T-helper 17 cell (primary cell): ENCODE results near the gene CHST15. TPM values are rescaled to one million over a fixed set of nuclear protein-coding genes. Genes with fewer than 3 reads are reported as not detected.
"Not testable (repeated sequence)": the region's sequence is repeated elsewhere in the genome, so short reads cannot be mapped to it uniquely, and the experiment has no call there.

Source experiments
- ATAC-seq: fragments of 150-1000 bp; cut with Tn5 transposase; 2 replicates; pipeline ENCODE4 v1.10.0; 2021; ENCODE audit warnings: mild to moderate bottlenecking, moderate library complexity
- DNase-seq, 3 donors: peaks; one replicate each; pipeline versions ENCODE4 v3.0.0 to v3.0.0-alpha.2; 2020 to 2021
- H3K9me3 ChIP-seq: one replicate; pipeline ENCODE4 v1.7.0; 2013; ENCODE audit warnings: low read length, mild to moderate bottlenecking; ENCODE audit not compliant: control insufficient read depth, poor library complexity, severe bottlenecking
- H3K27ac Mint-ChIP-seq: one replicate; pipeline ENCODE4 v1.8.0; 2022; ENCODE audit warnings: mild to moderate bottlenecking, moderate library complexity, mixed read lengths
- H3K27me3 Mint-ChIP-seq: one replicate; pipeline ENCODE4 v1.8.0; 2022; ENCODE audit warnings: mixed read lengths
- H3K36me3 Mint-ChIP-seq: one replicate; pipeline ENCODE4 v1.8.0; 2022; ENCODE audit warnings: low read depth, mixed read lengths
- H3K4me1 Mint-ChIP-seq: one replicate; pipeline ENCODE4 v1.8.0; 2022; ENCODE audit warnings: mild to moderate bottlenecking, mixed read lengths
- H3K4me3 Mint-ChIP-seq: one replicate; pipeline ENCODE4 v1.8.0; 2022; ENCODE audit warnings: mild to moderate bottlenecking, moderate library complexity, mixed read lengths
- total RNA-seq, 4 donors: library from RNA in 2 of 4; stranded (reverse) in 2 of 4; gene quantifications; one replicate each; pipeline ENCODE4 v1.2.3 and lab custom pipeline; 2022 to 2026

The CHST15 gene
- total RNA-seq, 2 donors from 2014 or later: 0.26 to 3.3 TPM

GRCh38 chr10:124101351-124101750 lies 8.0 kb upstream of the CHST15 start:
- DNase-seq (no peak), ATAC-seq (no peak)
- no peaks in the 10 kb centered on the region for H3K4me1 Mint-ChIP-seq
- H3K9me3 ChIP-seq: no peaks in the 10 kb centered on the region
- no peak overlapping the region for H3K27ac Mint-ChIP-seq
- no peak overlapping the region for H3K4me3 Mint-ChIP-seq
- H3K27me3 Mint-ChIP-seq: peaks cover 25% of the 10 kb centered on the region
- H3K36me3 Mint-ChIP-seq: no peaks in the 10 kb centered on the region

DNA sequence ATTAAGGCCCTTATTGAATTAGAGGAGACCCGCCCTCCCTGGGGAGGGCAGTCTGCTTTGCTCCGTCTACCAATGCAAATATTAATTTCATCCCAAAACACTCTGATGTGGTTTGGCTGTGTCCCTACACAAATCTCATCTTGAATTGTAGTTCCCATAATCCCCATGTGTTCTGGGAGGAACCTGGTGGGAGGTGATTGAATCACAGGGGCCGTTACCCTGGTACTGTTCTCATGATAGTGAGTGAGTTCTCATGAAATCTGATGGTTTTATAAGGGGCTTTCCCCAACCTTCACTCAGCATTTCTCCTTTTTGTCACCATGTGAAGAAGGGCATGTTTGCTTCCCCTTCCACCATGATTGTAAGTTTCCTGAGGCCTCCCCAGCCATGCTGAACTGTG lies 7.3 kb upstream of the CHST15 start:
- not testable (repeated sequence) for H3K9me3 ChIP-seq, ATAC-seq, H3K4me1 Mint-ChIP-seq, H3K4me3 Mint-ChIP-seq, DNase-seq, H3K36me3 Mint-ChIP-seq, H3K27ac Mint-ChIP-seq
- H3K27me3 Mint-ChIP-seq: peaks cover 28% of the 10 kb centered on the region

DNA sequence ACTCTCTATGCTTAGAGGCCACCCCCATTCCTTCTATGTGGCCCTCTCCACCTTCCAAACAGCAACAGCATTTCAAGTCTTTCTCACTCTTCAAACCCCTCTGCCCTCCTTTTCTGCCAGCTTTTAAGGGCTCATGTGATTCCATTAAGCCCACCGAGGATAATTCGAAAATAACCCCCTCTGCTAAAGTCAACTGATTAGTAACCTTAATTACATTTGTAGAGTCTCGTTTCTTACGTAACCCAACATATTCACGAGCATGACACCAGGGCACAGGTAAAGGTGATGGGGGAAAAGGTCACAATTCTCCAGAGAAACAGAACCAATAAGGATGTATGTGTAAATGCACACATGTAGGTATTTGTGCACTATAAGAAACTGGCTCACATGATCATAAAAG lies 6.7 kb upstream of the CHST15 start:
- Mint-ChIP-seq H3K27me3 (peaks cover 34% of the 10 kb centered on the region), H3K4me3 (no peak overlapping the region), H3K4me1 (no peaks in the 10 kb centered on the region), H3K27ac (no peak overlapping the region), H3K36me3 (no peaks in the 10 kb centered on the region)
- H3K9me3 ChIP-seq: no peaks in the 10 kb centered on the region
- DNase-seq (no peak), ATAC-seq (no peak)

DNA sequence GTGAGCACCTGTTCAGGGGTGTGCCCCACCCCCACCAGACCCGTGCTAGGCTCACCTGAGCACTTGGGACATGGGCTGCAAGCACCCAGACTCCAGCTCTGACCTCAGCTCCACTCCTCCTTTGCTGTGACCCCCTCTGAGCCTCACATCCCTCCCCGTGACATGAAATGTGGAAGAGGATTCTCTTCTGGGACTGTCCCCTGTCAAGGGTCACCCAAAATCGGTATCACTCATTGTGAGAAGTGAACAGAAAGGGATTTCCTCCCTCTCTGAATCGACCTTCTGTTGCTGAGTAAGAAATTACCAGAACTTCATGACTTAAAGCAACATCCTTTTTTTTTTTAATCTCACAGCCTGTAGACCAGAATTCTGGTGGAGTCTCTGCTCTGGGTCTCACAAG lies 6.2 kb upstream of the CHST15 start:
- Mint-ChIP-seq H3K4me3 (no peak overlapping the region), H3K27ac (no peak overlapping the region), H3K4me1 (no peaks in the 10 kb centered on the region), H3K27me3 (peaks cover 39% of the 10 kb centered on the region), H3K36me3 (no peaks in the 10 kb centered on the region)
- DNase-seq (no peak), ATAC-seq (no peak)
- no peaks in the 10 kb centered on the region for H3K9me3 ChIP-seq

DNA sequence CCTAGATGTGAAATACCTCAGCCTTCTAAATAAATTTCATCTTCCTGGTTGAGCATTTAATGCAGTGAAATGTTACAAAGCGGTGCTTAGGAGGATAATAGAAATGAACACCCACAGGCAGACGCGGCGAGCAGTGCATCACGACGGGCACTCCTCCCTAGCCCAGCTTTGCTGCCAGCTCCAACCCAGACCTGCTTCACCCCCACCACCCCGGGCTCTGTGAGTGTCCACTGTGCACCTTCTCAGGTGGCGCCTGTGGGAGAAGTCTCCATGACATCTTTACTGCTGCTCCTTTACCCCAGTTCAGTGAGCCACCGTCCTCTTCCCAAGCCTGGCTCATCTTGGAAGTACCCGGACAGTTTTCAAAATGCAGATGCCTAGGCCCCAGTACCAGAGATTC lies 5.2 kb upstream of the CHST15 start:
- ATAC-seq: no peak
- no peak overlapping the region for H3K4me3 Mint-ChIP-seq
- H3K9me3 ChIP-seq: no peaks in the 10 kb centered on the region
- H3K36me3 Mint-ChIP-seq: no peaks in the 10 kb centered on the region
- no peaks in the 10 kb centered on the region for H3K4me1 Mint-ChIP-seq
- DNase-seq: no peak
- peaks cover 46% of the 10 kb centered on the region for H3K27me3 Mint-ChIP-seq
- no peak overlapping the region for H3K27ac Mint-ChIP-seq

- Mint-ChIP-seq H3K4me1 (no peaks in the 10 kb centered on the region), H3K27me3 (peaks cover 46% of the 10 kb centered on the region), H3K4me3 (no peak overlapping the region), H3K27ac (no peak overlapping the region), H3K36me3 (no peaks in the 10 kb centered on the region)
- ATAC-seq: no peak
- H3K9me3 ChIP-seq: no peaks in the 10 kb centered on the region
- no peak for DNase-seq
Observed at GRCh38 chr10:124097883-124098282, 4.5 kb upstream of the CHST15 start.

DNA sequence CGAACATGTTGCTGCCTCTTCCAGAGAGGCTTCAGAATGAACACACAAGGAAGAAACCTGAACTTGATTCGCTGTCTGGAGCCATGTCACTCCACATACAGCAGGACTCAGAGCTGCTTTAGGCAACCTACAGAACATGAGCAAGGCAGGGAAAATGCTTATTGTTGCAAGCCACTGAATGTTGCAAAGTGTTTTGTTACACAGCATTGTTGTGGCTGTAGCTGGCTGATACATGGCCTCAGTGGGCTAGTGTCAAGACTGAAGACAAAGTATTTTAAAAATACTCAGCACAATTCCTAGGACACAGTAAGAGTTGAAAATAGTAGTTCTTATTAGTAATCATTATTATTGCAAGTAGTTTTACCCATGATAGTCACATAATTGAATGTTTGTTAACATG lies 3.1 kb upstream of the CHST15 start:
- DNase-seq (no peak), ATAC-seq (no peak)
- Mint-ChIP-seq H3K36me3 (no peaks in the 10 kb centered on the region), H3K4me3 (no peak overlapping the region), H3K27me3 (peaks cover 46% of the 10 kb centered on the region), H3K27ac (no peak overlapping the region), H3K4me1 (no peaks in the 10 kb centered on the region)
- H3K9me3 ChIP-seq: no peaks in the 10 kb centered on the region

DNA sequence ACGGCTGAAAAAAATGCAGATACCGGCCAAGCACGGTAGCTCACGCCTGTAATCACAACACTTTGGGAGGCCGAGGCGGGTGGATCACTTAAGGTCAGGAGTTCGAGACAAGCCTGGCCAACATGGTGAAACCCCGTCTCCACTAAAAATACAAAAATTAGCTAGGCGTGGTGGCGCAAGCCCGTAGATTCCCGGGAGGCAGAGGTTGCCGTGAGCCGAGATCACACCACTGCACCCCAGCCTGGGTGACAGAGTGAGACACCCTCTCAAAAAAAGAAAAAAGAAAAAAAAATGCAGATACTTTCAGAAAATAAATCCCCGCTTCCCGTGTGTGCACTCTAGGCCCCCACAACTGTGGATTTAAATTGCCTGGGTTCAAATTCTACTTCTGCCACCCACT lies 2.4 kb upstream of the CHST15 start:
- not testable (repeated sequence) for ATAC-seq, H3K27ac Mint-ChIP-seq, H3K9me3 ChIP-seq, H3K36me3 Mint-ChIP-seq, H3K4me1 Mint-ChIP-seq, H3K4me3 Mint-ChIP-seq, DNase-seq
- peaks cover 52% of the 10 kb centered on the region for H3K27me3 Mint-ChIP-seq

- H3K36me3 Mint-ChIP-seq: no peaks in the 10 kb centered on the region
- DNase-seq (no peak), ATAC-seq (no peak)
- peaks cover 59% of the 10 kb centered on the region for H3K27me3 Mint-ChIP-seq
- no peaks in the 10 kb centered on the region for H3K9me3 ChIP-seq
- H3K27ac Mint-ChIP-seq: no peak overlapping the region
- H3K4me3 Mint-ChIP-seq: no peak overlapping the region
- H3K4me1 Mint-ChIP-seq: no peaks in the 10 kb centered on the region
Observed at GRCh38 chr10:124095096-124095495, 1.7 kb upstream of the CHST15 start.

DNA sequence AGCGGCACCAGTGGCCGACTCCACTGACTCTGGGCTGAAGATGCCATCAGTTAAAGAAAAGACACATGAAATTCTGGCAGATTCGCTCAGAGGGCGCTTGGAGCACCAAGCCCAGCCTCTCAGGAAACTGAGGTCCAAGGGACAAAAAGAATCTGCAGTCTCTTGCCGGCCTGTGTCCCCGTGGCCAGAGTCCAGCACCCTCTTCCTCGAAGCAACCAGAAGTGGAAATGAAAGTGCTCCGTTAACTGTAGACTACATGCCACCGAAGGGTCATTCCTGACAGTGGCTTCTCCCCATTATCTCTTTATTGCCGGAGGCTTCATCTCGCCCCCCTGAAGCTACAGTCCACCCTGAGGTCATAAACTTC lies 1.0 kb upstream of the CHST15 start:
- Mint-ChIP-seq H3K27ac (no peak overlapping the region), H3K36me3 (no peaks in the 10 kb centered on the region), H3K4me3 (peak overlapping the region; percentile 79), H3K4me1 (no peaks in the 10 kb centered on the region), H3K27me3 (peaks cover 63% of the 10 kb centered on the region)
- ATAC-seq: no peak
- H3K9me3 ChIP-seq: no peaks in the 10 kb centered on the region
- no peak for DNase-seq

DNA sequence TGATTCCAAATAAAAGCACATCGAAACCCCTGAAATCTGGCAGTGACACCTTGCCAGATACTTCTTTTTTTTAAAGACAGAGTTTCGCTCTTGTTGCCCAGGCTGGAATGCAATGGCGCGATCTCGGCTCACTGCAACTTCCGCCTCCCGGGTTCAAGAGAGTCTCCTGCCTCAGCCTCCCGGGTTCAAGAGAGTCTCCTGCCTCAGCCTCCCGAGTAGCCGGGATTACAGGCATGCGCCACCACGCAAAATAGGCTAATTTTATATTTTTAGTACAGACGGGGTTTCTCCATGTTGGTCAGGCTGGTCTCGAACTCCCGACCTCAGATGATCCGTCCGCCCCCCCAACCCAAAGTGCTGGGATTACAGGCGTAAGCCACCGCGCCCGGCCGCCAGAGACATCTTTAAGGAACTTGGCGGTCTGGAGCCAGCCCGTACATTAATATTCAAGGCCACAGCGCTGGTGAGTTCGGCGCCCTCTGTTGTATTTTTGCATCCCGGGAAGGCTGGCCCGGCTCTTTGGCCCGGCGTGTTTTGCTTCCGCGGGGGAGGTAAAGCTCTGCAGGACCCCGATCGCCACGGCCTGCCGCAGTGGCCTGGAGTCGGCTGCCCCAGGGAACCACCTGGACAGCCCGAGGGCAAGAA lies 498 bp upstream of the CHST15 start:
- H3K4me3 Mint-ChIP-seq: peak overlapping the region; percentile 79
- DNase-seq, ATAC-seq, H3K4me1 Mint-ChIP-seq, H3K9me3 ChIP-seq, H3K36me3 Mint-ChIP-seq, H3K27ac Mint-ChIP-seq: not testable (repeated sequence)
- H3K27me3 Mint-ChIP-seq: peaks cover 62% of the 10 kb centered on the region

DNA sequence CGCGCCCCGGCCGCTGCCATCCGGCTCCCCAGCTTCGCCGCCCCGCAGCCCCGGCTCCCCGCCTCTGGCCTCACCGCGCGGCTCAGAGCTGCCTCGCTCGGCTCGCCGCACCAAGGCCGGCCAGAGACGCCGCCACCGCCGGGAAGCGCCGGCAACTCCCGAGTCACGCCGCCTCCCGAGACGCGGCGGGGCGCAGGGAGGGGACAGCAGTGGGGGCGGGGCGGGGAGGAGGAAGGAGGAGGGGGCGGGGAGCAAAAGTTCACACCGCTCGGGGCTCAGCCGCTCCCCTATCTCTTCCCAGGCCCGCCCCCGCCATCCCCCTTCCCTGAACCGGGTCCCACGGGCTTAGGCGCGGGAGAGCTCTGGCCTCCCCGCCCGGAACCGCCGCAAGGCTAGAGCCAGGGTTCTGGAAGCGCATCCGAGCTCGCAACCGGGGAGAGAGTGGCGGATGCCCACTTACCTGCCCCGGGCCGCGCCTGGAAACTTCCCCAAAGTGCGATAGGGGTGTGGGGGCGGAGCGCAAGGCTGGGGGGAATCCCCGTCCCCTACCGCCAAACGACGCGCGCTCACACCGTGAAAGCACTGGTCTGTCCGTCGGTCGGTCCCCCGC lies 1.0 kb downstream of the CHST15 start:
- Mint-ChIP-seq H3K36me3 (no peaks in the 10 kb centered on the region), H3K4me1 (no peaks in the 10 kb centered on the region), H3K27me3 (peaks cover 57% of the 10 kb centered on the region), H3K27ac (no peak overlapping the region), H3K4me3 (peak overlapping the region; percentile 79)
- ATAC-seq (peak; percentile 82), DNase-seq (peak in 1 of 3 donors; percentile 18)
- no peaks in the 10 kb centered on the region for H3K9me3 ChIP-seq

DNA sequence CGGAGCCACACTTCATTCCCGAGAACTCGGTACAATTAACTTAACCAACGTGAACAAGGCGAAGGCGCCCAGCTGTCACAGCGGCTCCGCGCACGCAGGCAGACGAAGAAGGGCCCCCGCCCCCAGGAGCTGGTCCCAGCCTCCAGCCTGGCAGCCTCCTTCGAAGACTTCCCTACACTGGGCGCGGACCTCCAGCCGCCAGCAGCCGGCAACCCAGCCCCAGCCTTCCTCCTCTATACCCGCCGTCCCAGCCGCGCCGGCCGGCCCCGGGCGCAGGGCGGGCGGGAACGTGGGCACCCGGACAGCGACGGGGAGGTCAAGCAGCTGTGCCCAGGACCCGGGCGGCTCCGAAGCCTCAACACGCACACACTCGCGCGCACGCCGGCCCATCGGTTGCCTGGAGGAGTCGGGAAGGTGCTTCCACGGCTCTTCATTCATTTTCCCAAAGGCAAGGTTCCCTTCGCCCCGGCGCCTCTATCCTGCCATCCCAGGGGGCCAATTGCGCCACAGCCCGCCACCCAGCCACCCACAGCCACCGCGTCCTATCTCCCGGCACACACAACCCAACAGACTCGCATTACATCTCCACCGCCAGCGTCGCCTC lies 1.6 kb downstream of the CHST15 start:
- Mint-ChIP-seq H3K4me3 (peak overlapping the region; percentile 79), H3K27me3 (peaks cover 57% of the 10 kb centered on the region), H3K36me3 (no peaks in the 10 kb centered on the region), H3K27ac (no peak overlapping the region), H3K4me1 (no peaks in the 10 kb centered on the region)
- H3K9me3 ChIP-seq: no peaks in the 10 kb centered on the region
- no peak for DNase-seq
- no peak for ATAC-seq
